Sigmoid colon (tissue), 7 donors: ENCODE results near the gene SHISA8. TPM values are rescaled to one million over a fixed set of nuclear protein-coding genes. Genes with fewer than 3 reads are reported as not detected.

Experiments
- DNase-seq: peaks from one replicate; pipeline ENCODE4 v3.0.0-alpha.2; 2019
- H3K27ac ChIP-seq, 4 donors: fragments of 200-600 bp; sonication (generic); one replicate each; pipeline ENCODE4 v1.5.1; 2016 to 2019; ENCODE audit warnings: mild to moderate bottlenecking in 1 of 4
- H3K27me3 ChIP-seq, 3 donors: fragments of 200-600 bp; sonication (generic); one replicate each; pipeline ENCODE4 v1.5.1; 2019; ENCODE audit warnings: mild to moderate bottlenecking in 1 of 3
- H3K36me3 ChIP-seq, 4 donors: fragments of 200-600 bp; sonication (generic); one replicate each; pipeline ENCODE4 v1.5.1; 2016 to 2019
- H3K4me1 ChIP-seq, 4 donors: fragments of 200-600 bp; sonication (generic); one replicate each; pipeline ENCODE4 v1.5.1; 2017 to 2019
- H3K4me3 ChIP-seq, 4 donors: fragments of 200-600 bp; sonication (generic); one replicate each; pipeline ENCODE4 v1.5.1; 2017 to 2019; ENCODE audit warnings: mild to moderate bottlenecking in 2 of 4, moderate library complexity in 1 of 4
- H3K9me3 ChIP-seq, 4 donors: fragments of 200-600 bp in 3 of 4; sonication (generic) in 3 of 4; one replicate each; pipeline versions ENCODE4 v1.5.1 to v1.6.1; 2013 to 2019
- EP300 ChIP-seq, 4 donors: sonication (generic); formaldehyde crosslinking; IDR thresholded peaks; one replicate each; pipeline ENCODE4 v1.6.1; 2017; ENCODE audit warnings: antibody characterized with exemption in 4 of 4
- POLR2A ChIP-seq, 2 donors: fragments of 450-650 bp; IDR thresholded peaks; one replicate each; pipeline ENCODE4 v1.6.1; 2016; ENCODE audit warnings: antibody characterized with exemption in 2 of 2, mild to moderate bottlenecking in 2 of 2, moderate library complexity in 2 of 2
- POLR2AphosphoS5 ChIP-seq, 4 donors: sonication (generic); formaldehyde crosslinking; IDR thresholded peaks; one replicate each; pipeline ENCODE4 v1.6.1; 2017; ENCODE audit warnings: antibody characterized with exemption in 4 of 4
- WGBS, 2 donors: extraction: QIAGEN DNeasy Blood & Tissue Kit; methylation state at CpG; one replicate each; pipeline ENCODE4 v1.1.7; 2013; 5-methylcytosine and 5-hydroxymethylcytosine counted together
- intact Hi-C: fragments of 100-400 bp; cut with DNase I; formaldehyde crosslinking; loops from one replicate; pipeline ENCODE4 v1.15.1; 2023
- polyA plus RNA-seq, 3 donors: library from polyadenylated mRNA; stranded (reverse); fragments of 200-250 nt; gene quantifications; one replicate each; pipeline ENCODE4 v1.2.3, GENCODE V29; 2013
- total RNA-seq, 4 donors: library from RNA; depleted of rRNA; stranded (reverse); fragments of >200 nt; gene quantifications; one replicate each; pipeline ENCODE4 v1.1.0, GENCODE V29; 2016
- TF ChIP-seq, protein P1 (sequence below), 4 experiments: fragments of 450-650 bp in 3 of 4; fragments of 200-600 bp in 1 of 4; IDR thresholded peaks; one replicate each; pipeline ENCODE4 v1.5.1; 2016 to 2019; ENCODE audit warnings: antibody characterized with exemption in 4 of 4, mild to moderate bottlenecking in 3 of 4, moderate library complexity in 2 of 4
- donor health status: healthy with polysubstance abuse.
- donor health status: Bipolar disorder and iron deficiency.
- donor health status: healthy.

Gene SHISA8
- total and polyA plus RNA-seq, 7 donors, result 0.12 TPM; not detected in 6

DNA sequence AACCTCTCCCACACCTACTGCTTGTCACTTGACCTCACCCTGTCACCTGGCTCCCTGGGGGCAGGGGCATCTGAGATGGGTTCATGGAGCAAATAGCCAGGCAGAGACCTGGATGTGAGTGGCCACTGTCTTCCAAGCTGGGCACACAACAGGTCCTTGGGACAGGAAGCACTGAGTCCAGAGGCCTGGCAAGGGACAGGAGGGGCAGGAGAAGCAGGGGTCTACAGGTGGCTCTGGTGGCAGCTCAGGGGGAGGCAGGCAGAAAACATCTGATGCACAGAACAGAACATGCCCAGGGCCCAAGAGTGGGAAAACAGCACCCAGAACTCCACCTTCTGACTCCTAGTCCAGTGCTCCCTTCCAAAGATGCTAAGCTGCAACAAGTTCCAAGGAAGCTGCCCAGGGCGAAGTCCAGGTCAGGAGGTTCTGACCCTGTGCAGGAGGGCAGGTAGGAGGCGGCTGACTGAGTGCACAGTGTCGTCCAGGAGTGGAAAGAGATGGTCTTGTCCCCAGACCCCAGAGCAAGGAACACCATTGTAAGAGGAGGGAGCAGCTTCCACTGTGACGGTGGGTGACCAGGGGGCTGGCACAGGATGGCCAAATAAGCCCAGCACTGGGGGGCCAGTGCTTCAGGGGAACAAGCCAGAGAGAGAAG lies 8.2 kb upstream of the SHISA8 start:
- Histone ChIP-seq H3K4me3 (no peak overlapping the region), H3K36me3 (no peaks in the 10 kb centered on the region), H3K9me3 (no peaks in the 10 kb centered on the region), H3K27ac (no peak overlapping the region), H3K4me1 (peaks cover 0 to 26% (median 25%) of the 10 kb centered on the region in 4 donors), H3K27me3 (peaks cover 13 to 53% (median 51%) of the 10 kb centered on the region in 3 donors)
- TF ChIP-seq POLR2A (IDR thresholded peaks at IDR 0.05) (no peak), POLR2AphosphoS5 (IDR thresholded peaks at IDR 0.05) (no peak), EP300 (IDR thresholded peaks at IDR 0.05) (no peak)
- TF ChIP-seq, protein P1, sequence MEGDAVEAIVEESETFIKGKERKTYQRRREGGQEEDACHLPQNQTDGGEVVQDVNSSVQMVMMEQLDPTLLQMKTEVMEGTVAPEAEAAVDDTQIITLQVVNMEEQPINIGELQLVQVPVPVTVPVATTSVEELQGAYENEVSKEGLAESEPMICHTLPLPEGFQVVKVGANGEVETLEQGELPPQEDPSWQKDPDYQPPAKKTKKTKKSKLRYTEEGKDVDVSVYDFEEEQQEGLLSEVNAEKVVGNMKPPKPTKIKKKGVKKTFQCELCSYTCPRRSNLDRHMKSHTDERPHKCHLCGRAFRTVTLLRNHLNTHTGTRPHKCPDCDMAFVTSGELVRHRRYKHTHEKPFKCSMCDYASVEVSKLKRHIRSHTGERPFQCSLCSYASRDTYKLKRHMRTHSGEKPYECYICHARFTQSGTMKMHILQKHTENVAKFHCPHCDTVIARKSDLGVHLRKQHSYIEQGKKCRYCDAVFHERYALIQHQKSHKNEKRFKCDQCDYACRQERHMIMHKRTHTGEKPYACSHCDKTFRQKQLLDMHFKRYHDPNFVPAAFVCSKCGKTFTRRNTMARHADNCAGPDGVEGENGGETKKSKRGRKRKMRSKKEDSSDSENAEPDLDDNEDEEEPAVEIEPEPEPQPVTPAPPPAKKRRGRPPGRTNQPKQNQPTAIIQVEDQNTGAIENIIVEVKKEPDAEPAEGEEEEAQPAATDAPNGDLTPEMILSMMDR (IDR thresholded peaks at IDR 0.05), result no peak
- intact Hi-C loops, result no loop called here
- 88 to 90% methylated on average over 4 of the region's 4 CpGs for WGBS, 2 donors
- DNase-seq, result no peak

DNA sequence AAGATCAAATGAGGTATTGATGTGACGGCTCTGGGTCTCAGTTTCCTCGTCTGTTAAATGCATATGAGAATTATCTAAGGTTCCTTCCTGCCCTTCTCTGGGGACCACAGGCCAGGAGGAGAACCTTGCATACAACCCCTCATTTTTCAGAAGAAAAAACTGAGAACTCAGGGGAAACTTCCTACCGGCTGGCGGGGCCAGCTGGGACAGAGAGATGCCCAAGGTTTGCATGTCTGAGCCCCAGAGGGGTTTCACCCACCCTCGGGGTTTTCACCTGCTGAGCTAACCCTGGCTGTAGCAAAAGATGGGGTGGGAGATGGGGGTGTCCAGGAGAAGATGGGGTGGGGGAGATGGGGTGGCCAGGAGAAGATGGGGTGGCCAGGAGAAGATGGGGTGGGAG lies 7.5 kb upstream of the SHISA8 start:
- Histone ChIP-seq H3K4me1 (peaks cover 0 to 26% (median 25%) of the 10 kb centered on the region in 4 donors), H3K9me3 (no peaks in the 10 kb centered on the region), H3K27ac (no peak overlapping the region), H3K36me3 (no peaks in the 10 kb centered on the region), H3K27me3 (peaks cover 13 to 61% (median 58%) of the 10 kb centered on the region in 3 donors), H3K4me3 (no peak overlapping the region)
- 69 to 87% methylated on average over 5 of the region's 5 CpGs for WGBS, 2 donors
- TF ChIP-seq EP300 (IDR thresholded peaks at IDR 0.05) (no peak), POLR2A (IDR thresholded peaks at IDR 0.05) (no peak), POLR2AphosphoS5 (IDR thresholded peaks at IDR 0.05) (no peak)
- TF ChIP-seq, protein P1 (IDR thresholded peaks at IDR 0.05), result no peak
- no peak for DNase-seq
- intact Hi-C loops, result no loop called here

DNA sequence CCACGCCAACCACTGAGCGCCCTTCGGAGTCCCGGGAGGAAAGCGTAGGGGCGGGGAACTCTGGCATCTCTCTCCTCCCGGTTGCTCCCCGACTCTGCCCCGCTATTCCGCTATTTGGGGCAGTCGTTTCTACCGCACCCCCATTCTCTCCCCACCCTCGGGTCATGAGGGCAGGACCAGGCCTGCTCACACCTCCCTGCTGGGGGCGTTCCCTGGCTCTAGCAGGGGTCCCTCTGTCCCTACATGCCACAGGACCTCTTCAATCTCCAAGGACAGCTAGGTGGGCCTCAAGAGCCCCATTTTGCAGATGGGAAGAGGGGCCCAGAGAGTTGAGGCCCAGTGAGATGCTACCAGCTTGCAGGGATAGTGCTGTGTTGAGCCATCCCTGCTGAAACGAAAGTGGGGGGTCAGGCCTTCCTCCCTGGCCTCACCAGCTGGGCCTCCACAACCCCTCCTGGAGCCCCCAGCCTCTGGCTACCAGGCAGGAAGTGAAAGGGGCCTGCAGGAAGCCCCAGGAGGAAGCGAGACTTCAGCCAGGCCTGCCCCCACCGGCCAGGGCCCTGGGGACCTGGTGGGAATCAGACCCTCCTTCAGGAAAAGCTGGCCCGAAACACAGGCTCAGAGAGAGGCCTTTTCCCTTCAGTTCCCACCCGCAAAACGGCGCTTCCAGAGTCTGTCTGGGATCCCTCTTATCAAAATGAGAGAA lies 5.5 kb upstream of the SHISA8 start:
- TF ChIP-seq EP300 (IDR thresholded peaks at IDR 0.05) (no peak), POLR2AphosphoS5 (IDR thresholded peaks at IDR 0.05) (no peak), POLR2A (IDR thresholded peaks at IDR 0.05) (no peak)
- TF ChIP-seq, protein P1 (IDR thresholded peaks at IDR 0.05), result no peak
- Histone ChIP-seq H3K9me3 (no peaks in the 10 kb centered on the region), H3K27me3 (peaks cover 12 to 63% (median 62%) of the 10 kb centered on the region in 3 donors), H3K27ac (no peak overlapping the region), H3K4me3 (peak overlapping the region in 3 of 4 donors; percentile 33 to 52 (median 51)), H3K4me1 (peaks cover 0 to 16% (median 15%) of the 10 kb centered on the region in 4 donors), H3K36me3 (no peaks in the 10 kb centered on the region)
- 48% methylated on average over 21 of the region's 21 CpGs for WGBS, 2 donors
- DNase-seq, result no peak
- intact Hi-C loops, result no loop called here

DNA sequence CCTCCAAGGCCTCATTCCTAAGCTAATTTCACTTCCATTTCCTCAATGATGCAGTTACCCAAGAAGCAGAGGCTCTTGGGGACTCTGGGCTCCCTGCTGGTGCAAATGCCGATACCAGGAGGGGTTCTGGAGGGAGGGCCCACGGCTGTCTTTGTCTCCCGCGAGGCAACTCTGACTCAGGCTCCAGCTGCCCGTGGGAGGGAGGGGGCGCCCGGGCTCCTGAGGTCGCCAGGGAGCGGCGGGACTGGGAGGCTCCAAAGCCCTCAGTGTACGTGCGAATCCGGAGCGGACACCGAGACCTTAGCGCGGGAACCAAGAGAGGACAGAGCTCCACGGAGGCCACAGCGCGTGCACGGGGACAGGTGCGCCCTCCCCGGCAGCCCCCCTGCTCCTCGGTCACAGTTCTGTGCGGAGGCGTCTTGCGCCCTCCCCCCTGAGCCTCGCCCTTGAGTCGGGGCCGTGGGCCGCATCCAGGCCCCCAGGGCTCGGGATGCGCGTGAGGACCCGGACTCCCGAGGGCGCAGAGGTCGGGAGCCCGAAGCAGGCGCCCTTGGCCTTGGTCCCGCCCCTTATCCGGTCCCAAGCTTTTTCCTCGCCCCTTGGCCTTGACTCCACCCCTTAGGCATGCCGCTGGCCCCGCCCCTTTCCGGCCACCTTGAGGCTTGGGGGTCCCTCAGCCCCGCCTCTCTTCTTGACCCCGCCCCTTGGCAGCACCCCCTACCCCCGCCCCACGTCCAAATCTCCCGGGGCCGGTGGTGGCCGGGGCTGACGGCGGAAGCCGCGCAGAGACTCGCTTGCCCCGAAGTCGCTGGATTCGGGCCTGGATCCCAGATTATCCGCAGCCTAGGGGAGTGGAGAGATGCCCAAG lies 4.7 kb upstream of the SHISA8 start:
- H3K36me3 ChIP-seq, result no peaks in the 10 kb centered on the region
- H3K9me3 ChIP-seq, result no peaks in the 10 kb centered on the region
- TF ChIP-seq POLR2AphosphoS5 (IDR thresholded peaks at IDR 0.05) (no peak), EP300 (IDR thresholded peaks at IDR 0.05) (no peak), POLR2A (IDR thresholded peaks at IDR 0.05) (no peak)
- intact Hi-C loops, result no loop called here
- peak overlapping the region; percentile 14 to 52 (median 42) for H3K4me3 ChIP-seq
- H3K27ac ChIP-seq, result no peak overlapping the region
- H3K27me3 ChIP-seq, result peaks cover 15 to 66% (median 66%) of the 10 kb centered on the region in 3 donors
- peaks cover 0 to 24% (median 23%) of the 10 kb centered on the region in 4 donors for H3K4me1 ChIP-seq
- no peak for DNase-seq
- WGBS, 2 donors, result 2% methylated on average over 62 of the region's 62 CpGs
